ENCODE measurements around the gene NRG2.

Gene NRG2

DNA sequence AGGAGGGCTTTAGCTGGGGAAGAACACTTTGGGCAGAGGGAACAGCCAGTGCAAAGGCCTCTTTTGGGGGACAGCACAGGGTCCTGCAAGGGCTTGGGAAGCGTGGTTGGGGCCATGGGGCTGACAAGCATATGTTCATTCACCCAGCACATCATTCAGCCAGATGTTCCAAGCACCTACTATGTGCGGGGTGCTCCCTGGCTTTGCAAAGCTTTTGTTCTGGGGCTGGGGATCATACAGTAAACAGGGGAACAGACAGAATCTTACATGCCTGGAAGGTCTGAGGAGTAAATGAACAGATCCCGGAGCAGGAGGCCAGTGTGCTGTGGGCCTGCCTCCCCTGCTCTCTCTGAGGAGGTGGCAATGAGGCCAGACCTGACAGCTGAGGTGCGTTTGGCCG is 230.8 kb downstream of the NRG2 start:
- no peaks in the 10 kb centered on the region for H3K27me3 ChIP-seq (ENCODE audit: insufficient read depth, low read depth, severe bottlenecking)
- H3K9me3 ChIP-seq (ENCODE audit: severe bottlenecking) = no peaks in the 10 kb centered on the region
- no peak overlapping the region for H3K4me3 ChIP-seq (ENCODE audit: low read depth, low read length)
- TF ChIP-seq, protein P1, sequence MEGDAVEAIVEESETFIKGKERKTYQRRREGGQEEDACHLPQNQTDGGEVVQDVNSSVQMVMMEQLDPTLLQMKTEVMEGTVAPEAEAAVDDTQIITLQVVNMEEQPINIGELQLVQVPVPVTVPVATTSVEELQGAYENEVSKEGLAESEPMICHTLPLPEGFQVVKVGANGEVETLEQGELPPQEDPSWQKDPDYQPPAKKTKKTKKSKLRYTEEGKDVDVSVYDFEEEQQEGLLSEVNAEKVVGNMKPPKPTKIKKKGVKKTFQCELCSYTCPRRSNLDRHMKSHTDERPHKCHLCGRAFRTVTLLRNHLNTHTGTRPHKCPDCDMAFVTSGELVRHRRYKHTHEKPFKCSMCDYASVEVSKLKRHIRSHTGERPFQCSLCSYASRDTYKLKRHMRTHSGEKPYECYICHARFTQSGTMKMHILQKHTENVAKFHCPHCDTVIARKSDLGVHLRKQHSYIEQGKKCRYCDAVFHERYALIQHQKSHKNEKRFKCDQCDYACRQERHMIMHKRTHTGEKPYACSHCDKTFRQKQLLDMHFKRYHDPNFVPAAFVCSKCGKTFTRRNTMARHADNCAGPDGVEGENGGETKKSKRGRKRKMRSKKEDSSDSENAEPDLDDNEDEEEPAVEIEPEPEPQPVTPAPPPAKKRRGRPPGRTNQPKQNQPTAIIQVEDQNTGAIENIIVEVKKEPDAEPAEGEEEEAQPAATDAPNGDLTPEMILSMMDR (IDR thresholded peaks at IDR 0.05; ENCODE audit: low read depth, low read length) = no peak
- H3K27ac ChIP-seq = no peak overlapping the region
- H3K36me3 ChIP-seq = no peaks in the 10 kb centered on the region
- no peak for DNase-seq

DNA sequence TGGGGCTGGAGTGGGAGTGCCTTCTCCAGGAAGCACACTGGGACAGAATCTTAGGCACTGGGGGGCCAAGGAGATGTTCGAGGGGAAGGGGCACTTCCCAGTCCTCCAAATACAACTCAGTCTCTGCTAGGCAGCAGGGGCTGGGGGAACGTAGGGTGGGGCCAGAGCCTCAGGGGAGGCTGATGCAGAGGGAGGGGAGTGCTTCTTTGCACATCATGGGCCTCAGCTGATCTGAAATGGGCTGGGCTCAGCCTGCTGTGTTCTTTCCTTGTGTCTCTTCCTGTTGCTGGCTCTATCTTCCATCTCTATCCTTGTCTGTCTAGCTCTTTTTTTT is 231.9 kb downstream of the NRG2 start:
- no peaks in the 10 kb centered on the region for H3K9me3 ChIP-seq (ENCODE audit: severe bottlenecking)
- TF ChIP-seq, protein P1 (IDR thresholded peaks at IDR 0.05; ENCODE audit: low read depth, low read length) = no peak
- H3K36me3 ChIP-seq = no peaks in the 10 kb centered on the region
- no peak overlapping the region for H3K4me3 ChIP-seq (ENCODE audit: low read depth, low read length)
- H3K27ac ChIP-seq = no peak overlapping the region
- H3K27me3 ChIP-seq (ENCODE audit: insufficient read depth, low read depth, severe bottlenecking) = no peaks in the 10 kb centered on the region
- no peak for DNase-seq

DNA sequence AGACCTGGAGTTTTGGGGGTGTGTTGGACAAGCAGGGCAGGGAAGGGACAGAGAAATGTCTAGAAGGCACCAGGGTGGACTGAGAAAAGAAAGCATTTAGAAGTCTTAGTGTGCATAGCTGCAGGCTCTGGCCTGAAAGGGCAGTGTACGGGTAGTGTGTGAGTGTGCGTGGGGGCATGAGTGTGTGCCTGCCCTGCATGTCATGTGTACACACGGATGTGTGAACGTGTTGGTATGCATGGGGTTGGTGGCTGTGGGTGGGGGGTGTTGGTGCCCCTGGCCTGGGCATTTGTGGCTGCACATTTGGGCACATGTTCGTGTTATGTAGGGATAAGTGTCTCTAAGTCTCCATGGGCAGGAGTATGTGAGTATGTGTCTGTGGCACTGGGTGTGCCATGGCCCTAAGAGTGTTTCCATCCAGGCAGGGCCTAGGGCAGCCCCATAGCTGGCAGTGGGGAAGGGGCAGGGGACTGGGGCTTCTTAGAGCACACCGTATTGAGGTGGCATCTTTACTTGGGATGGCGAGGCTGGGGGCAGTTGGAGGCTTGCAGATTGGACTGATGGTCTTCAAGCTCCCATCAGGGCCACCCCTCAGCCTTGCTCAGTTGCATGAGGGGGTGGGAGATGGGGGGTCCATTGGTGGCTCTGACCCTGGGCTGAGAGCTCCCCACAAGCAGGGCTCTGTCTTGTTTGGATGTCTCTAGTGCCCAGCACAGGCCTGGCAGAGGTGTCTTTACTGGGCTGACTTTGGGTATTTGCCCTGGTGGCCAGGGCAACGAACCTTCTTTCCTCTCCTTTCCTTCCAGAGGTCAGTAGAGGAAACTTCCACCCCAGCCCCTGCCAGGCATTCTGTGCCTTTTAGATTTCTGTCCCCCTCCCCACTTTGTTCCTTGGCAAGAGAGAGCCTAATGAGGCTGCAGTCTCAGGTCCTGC is 232.5 kb downstream of the NRG2 start:
- Histone ChIP-seq H3K27ac (no peak overlapping the region), H3K9me3 (ENCODE audit: severe bottlenecking) (no peaks in the 10 kb centered on the region), H3K27me3 (ENCODE audit: insufficient read depth, low read depth, severe bottlenecking) (no peaks in the 10 kb centered on the region), H3K36me3 (no peaks in the 10 kb centered on the region), H3K4me3 (ENCODE audit: low read depth, low read length) (no peak overlapping the region)
- TF ChIP-seq, protein P1 (IDR thresholded peaks at IDR 0.05; ENCODE audit: low read depth, low read length) = no peak
- DNase-seq = no peak

DNA sequence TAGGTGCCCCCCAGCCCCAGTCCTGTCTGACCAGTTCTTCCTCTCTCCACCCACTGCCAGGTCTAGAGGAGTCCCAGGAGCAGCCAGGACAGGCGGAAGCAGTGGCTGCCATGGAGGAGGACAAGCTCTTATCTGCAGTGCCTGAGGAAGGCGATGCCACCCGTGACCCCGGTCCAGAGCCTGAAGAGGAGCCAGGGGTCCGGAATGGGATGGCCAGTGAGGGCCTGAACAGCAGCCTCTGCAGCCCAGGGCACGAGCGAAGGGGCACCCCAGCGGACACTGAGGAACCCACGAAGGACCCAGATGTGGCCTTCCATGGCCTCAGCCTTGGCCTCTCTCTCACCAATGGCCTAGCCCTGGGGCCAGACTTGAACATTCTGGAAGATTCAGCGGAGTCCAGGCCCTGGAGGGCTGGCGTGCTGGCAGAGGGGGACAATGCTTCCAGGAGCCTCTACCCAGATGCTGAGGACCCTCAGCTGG is 233.7 kb downstream of the NRG2 start:
- no peak overlapping the region for H3K4me3 ChIP-seq (ENCODE audit: low read depth, low read length)
- no peaks in the 10 kb centered on the region for H3K27me3 ChIP-seq (ENCODE audit: insufficient read depth, low read depth, severe bottlenecking)
- TF ChIP-seq, protein P1 (IDR thresholded peaks at IDR 0.05; ENCODE audit: low read depth, low read length) = no peak
- no peaks in the 10 kb centered on the region for H3K9me3 ChIP-seq (ENCODE audit: severe bottlenecking)
- no peak overlapping the region for H3K27ac ChIP-seq
- no peak for DNase-seq
- no peaks in the 10 kb centered on the region for H3K36me3 ChIP-seq

DNA sequence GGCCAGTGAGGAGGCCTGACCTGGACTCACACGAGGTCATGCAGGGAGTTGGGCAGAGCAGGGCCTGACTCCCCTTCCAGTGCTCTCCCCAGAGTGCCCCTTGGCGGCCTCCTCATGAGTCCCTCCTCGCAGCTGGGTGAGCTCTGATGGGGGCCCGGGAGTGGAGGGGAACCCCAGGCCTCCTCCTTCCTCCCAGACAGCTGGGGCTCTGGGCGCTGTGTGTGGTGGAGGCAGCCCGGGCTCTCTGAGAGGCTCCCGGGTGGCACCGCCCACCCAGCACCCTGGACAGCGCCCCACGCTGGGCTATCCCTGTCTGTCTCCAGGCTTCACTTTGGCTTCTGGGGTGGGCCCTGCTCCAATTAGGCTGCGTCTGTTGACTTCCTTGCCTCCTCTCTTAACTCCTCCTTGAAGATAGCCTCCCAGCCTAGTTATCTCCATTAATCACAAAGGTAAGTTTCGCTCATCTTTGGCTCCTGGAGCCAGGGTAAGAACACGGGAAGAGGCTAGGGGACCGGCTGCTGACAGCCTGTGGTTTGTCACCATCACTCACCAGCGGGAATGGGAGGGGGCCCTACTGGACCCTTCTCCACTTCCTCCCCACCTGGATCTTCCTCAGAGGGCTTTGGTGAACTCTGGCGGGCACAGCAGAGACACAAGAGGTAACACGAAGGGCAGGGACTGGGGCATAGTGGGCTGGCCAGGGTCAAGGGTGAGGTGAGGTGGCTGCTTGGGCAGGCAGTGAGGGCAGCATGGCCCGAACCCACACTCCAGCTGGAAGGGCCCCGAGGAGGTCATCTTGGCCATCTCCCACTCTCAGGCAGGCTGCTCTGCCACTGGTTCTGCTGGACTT is 234.4 kb downstream of the NRG2 start:
- Histone ChIP-seq H3K9me3 (ENCODE audit: severe bottlenecking) (no peaks in the 10 kb centered on the region), H3K36me3 (no peaks in the 10 kb centered on the region), H3K27me3 (ENCODE audit: insufficient read depth, low read depth, severe bottlenecking) (no peaks in the 10 kb centered on the region), H3K4me3 (ENCODE audit: low read depth, low read length) (no peak overlapping the region), H3K27ac (no peak overlapping the region)
- no peak for DNase-seq
- TF ChIP-seq, protein P1 (IDR thresholded peaks at IDR 0.05; ENCODE audit: low read depth, low read length) = 0 out of 2 replicates have a peak, but pooled peaks have one; percentile 23

Data from WERI-Rb-1 (cell line).